Motor neuron (in vitro differentiated cells): ENCODE results near the gene SERPINH1. TPM values are rescaled to one million over a fixed set of nuclear protein-coding genes. Genes with fewer than 3 reads are reported as not detected.
"Not testable (repeated sequence)": the region's sequence is repeated elsewhere in the genome, so short reads cannot be mapped to it uniquely, and the experiment has no call there.

ENCODE experiments used
- ATAC-seq, 8 experiments: fragments of 200-7000 bp; cut with Tn5 transposase; replicated peaks in 6 of 8; 2 replicates each; pipeline ENCODE4 v1.8.0; 2021; ENCODE audit warnings: mild to moderate bottlenecking in 8 of 8, moderate library complexity in 8 of 8
- H3K27ac ChIP-seq, 2 donors: fragments of 250-450 bp; sonication (Bioruptor Pico); 2 replicates each; pipeline ENCODE4 v1.9.0; 2021; ENCODE audit warnings: antibody characterized with exemption in 2 of 2, mild to moderate bottlenecking in 2 of 2, moderate library complexity in 1 of 2
- H3K4me1 ChIP-seq, 2 donors: fragments of 250-450 bp; sonication (Bioruptor Pico); replicated peaks in 1 of 2; 2 replicates each; pipeline ENCODE4 v1.6.1; 2021; ENCODE audit warnings: antibody characterized with exemption in 2 of 2, mild to moderate bottlenecking in 2 of 2, moderate library complexity in 1 of 2
- H3K4me3 ChIP-seq, 5 donors: fragments of 250-450 bp; sonication (Bioruptor Pico); 2 replicates each; pipeline ENCODE4 v1.9.0; 2021; ENCODE audit warnings: antibody characterized with exemption in 5 of 5, mild to moderate bottlenecking in 5 of 5, moderate library complexity in 4 of 5
- WGBS, 10 experiments: fragments of 450-650 bp; shearing (Covaris generic); methylation state at CpG; one replicate each; pipeline ENCODE4 v1.0.0; 2022; 5-methylcytosine and 5-hydroxymethylcytosine counted together
- in situ Hi-C, 9 experiments: fragments of 400-800 bp; cut with MboI; loops; one replicate each; pipeline ENCODE4 v1.15.0; 2021; ENCODE audit warnings: low sequenced_read_pairs in 9 of 9, low pct_unique_long_range_greater_than_20kb in 2 of 9; ENCODE audit not compliant: unreplicated experiment in 9 of 9
- total RNA-seq, 8 experiments: library from RNA; unstranded; fragments of 300-600 nt; gene quantifications; 2 replicates each; pipeline versions ENCODE4 v1.2.3 to v1.2.4, GENCODE V29; 2022

The SERPINH1 gene
- total RNA-seq, 8 experiments from 2014 or later, result 43.0 to 458 (median 107) TPM

DNA sequence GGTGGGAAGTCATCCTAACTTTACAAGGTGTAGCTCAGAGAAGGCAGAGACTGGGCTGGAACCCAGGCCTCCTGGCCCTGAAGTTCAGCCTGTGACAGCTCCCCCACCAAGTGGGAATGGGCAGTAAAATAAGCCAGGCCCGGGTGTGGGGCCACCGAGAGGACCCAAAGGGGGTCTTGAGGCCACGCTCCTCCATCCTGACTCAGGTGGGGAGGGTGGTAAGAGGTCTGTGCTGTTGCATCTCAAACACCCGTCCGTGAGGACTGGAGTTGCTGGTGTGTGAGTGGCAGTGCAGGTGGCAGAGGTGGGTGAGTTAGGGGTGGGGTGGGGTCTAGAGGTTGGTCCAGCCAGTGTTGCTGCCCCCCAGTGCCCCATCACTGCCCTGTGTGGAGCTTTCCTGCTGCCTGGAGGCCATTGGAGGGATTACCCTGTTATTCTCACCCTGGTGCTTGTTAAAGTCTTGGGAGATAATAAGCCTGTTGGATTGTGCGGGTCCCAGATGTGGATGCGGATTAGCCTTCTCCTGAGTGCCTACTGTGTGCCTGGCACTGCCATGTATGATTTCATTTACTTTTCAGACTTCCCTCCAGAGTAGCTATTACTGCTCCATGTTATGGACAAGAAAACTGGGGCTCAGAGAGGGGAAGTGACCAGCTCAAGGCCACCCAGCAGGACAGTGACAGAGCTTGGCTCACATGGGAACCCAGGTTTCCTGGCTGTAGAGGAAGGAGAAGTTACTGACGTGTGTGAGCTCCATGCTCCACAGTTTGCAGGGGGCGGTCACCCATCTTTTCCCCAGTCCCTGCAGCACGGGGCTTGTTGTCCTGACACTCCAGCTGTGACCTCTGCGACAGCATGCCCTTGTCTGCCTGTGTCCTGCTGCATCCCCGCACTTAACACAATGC lies 12.9 kb downstream of the SERPINH1 start:
- Histone ChIP-seq H3K4me1 (peaks cover 7 to 15% of the 10 kb centered on the region in 2 donors), H3K4me3 (no peak overlapping the region), H3K27ac (no peak overlapping the region)
- 29 to 94% (median 76%) methylated on average over 1 to 6 of the region's 12 CpGs; no CpG with 5 or more reads in 4 of the 10 experiments for WGBS, 10 experiments
- in situ Hi-C loops, result no loop called here
- ATAC-seq, result peak in 3 of 8 experiments; percentile 3 to 30 (median 11)

DNA sequence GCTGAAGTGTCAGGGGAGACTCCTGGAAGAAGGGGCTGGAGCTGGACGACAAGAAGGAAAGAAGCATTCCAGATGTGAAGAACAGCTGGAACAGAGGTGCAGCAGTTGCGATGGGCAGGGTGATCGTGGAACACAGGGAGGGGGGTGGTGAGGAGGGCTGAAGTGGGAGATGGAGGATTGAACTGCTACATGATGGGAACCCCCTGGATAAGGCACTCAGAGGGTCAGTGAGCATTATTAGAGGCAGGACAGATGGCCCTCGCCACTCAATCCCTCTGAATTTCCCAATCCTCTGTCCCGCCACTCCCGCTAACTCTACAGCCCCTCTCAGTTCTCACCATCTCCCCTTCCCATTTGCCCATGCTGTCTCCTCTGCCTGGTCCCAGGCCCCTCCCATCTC lies 14.0 kb downstream of the SERPINH1 start:
- 0 to 100% (median 80%) methylated on average over 1 to 3 of the region's 6 CpGs; no CpG with 5 or more reads in 5 of the 10 experiments for WGBS, 10 experiments
- no peak overlapping the region for H3K4me3 ChIP-seq
- in situ Hi-C loops, result no loop called here
- H3K27ac ChIP-seq, result no peak overlapping the region
- ATAC-seq, result no peak
- peaks cover 7 to 15% of the 10 kb centered on the region in 2 donors for H3K4me1 ChIP-seq

DNA sequence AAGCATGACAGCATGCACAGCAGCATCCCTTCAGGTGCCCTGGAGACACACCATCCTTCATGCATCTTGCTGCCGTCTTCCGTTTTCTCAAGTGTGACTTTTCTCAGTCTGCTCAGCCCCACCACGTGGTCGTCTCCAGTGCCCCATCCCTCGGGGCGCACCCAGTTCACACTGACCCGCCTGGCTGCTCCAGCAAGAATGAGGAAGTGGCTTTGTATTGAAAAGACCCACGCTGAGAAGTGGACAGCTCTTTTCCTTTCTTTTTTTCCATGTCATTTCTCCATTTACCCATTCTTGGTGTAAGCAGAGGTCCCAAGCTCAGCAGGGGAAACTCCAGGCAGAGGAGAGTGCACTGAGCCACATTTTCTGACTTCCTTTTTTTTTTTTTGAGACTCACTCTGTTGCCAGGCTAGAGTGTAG lies 14.5 kb downstream of the SERPINH1 start:
- in situ Hi-C loops, result no loop called here
- ATAC-seq, result peak in 7 of 8 experiments; percentile 5 to 57 (median 11)
- WGBS, 10 experiments, result 0 to 65% (median 28%) methylated on average over 1 to 4 of the region's 8 CpGs; no CpG with 5 or more reads in 4 of the 10 experiments

DNA sequence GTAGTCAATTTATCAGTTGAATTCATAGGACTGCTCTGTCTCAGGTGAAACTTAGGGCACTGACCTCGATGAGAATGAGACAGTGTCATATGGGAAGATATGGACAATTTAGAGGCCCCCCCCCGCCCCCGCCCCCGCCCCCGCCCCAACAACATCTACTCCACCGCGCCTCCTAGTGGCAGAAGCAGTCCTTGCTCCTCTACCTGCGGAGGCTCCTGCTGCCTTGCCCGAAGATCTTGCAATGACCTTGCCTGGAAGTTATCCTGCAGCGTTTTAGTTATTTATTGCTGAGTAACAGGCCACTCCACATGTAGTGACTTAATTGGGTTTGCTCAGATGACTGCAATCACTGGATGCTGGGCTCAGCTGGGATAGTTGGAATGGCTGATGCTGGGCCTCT lies 15.2 kb downstream of the SERPINH1 start:
- Histone ChIP-seq H3K4me3 (no peak overlapping the region), H3K27ac (peak overlapping the region; percentile 53 to 59), H3K4me1 (peaks cover 7 to 15% of the 10 kb centered on the region in 2 donors)
- in situ Hi-C loops, result no loop called here
- peak in 6 of 8 experiments; percentile 7 to 87 (median 78) for ATAC-seq
- 0 to 25% (median 20%) methylated on average over 1 to 4 of the region's 10 CpGs; no CpG with 5 or more reads in 5 of the 10 experiments for WGBS, 10 experiments

More for the DNA sequence above, 14.5 kb downstream of the SERPINH1 start:
- H3K4me1 ChIP-seq, result peaks cover 7 to 15% of the 10 kb centered on the region in 2 donors
- no peak overlapping the region for H3K4me3 ChIP-seq
- H3K27ac ChIP-seq, result no peak overlapping the region

DNA sequence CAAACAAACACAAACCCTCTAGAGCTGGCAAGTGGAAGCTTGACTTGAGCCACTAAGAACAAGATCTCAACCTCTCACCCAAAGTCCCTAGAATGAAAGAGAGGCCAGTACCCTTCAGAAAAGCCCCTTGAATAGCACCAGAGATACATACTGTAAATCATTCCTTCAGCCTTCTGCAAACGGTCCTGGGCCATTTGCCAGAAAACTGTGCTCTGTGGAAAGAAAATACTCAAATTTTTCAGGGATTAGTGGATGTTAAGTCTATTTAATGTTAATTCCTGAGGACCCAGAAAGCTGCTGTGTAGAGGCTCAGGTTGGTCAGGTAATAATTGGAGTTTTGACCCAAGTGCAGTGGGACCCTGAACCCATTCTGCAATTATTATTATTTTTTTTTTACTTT lies 16.9 kb downstream of the SERPINH1 start:
- no peak for ATAC-seq
- Histone ChIP-seq H3K4me3 (no peak overlapping the region), H3K27ac (no peak overlapping the region), H3K4me1 (peaks cover 18 to 20% of the 10 kb centered on the region in 2 donors)
- in situ Hi-C loops, result no loop called here
- WGBS, 10 experiments, result 0 to 71% (median 29%) methylated on average over 1 of the region's 1 CpG; no CpG with 5 or more reads in 1 of the 10 experiments

DNA sequence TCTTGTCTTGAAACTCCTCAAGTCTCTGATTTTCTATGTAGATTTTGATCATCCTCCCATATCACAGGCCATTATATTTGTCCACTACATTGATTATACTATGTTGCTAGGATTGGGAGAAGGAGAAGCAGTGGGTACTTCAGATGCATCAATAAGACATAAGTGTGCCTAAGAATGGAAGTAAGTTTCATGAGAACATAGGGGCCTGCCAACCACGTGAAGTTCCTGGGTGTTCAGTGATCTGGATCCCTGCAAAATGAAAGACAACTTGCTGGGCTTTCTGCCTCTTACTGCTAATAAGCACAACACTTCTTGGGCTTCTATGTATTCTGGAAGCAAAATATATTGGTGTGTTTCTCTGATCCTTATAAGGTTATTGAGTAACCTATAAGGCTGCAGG lies 17.8 kb downstream of the SERPINH1 start:
- WGBS, 10 experiments, result 0 to 100% (median 50%) methylated on average over 1 of the region's 1 CpG; no CpG with 5 or more reads in 5 of the 10 experiments
- Histone ChIP-seq H3K4me3 (no peak overlapping the region), H3K4me1 (peaks cover 27 to 29% of the 10 kb centered on the region in 2 donors), H3K27ac (no peak overlapping the region)
- in situ Hi-C loops, result no loop called here
- ATAC-seq, result no peak

DNA sequence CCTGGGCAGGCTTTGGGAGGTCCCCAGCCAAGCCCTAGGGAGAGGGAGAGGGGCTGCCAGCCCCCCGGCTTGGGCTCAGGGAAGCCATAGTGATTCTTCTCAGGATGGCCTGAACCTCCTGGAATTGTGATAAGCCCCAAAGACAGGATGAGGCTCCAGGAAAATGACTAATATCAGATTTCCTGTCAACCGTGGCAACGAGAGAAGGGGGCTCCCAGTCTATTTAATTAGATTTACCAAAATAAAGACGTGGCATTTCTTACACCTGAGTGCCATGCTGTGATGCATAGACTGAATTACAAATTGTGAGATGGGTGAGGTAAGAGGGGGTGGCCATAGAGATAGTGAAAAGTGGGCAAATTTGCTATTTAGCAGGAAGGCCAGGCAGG lies 20.4 kb downstream of the SERPINH1 start:
- WGBS, 10 experiments, result 0 to 83% (median 59%) methylated on average over 1 to 4 of the region's 4 CpGs; no CpG with 5 or more reads in 6 of the 10 experiments
- in situ Hi-C loops, result no loop called here
- Histone ChIP-seq H3K4me1 (peaks cover 20 to 26% of the 10 kb centered on the region in 2 donors), H3K27ac (peak overlapping the region in 1 of 2 donors; percentile 96), H3K4me3 (no peak overlapping the region)
- ATAC-seq, result no peak

DNA sequence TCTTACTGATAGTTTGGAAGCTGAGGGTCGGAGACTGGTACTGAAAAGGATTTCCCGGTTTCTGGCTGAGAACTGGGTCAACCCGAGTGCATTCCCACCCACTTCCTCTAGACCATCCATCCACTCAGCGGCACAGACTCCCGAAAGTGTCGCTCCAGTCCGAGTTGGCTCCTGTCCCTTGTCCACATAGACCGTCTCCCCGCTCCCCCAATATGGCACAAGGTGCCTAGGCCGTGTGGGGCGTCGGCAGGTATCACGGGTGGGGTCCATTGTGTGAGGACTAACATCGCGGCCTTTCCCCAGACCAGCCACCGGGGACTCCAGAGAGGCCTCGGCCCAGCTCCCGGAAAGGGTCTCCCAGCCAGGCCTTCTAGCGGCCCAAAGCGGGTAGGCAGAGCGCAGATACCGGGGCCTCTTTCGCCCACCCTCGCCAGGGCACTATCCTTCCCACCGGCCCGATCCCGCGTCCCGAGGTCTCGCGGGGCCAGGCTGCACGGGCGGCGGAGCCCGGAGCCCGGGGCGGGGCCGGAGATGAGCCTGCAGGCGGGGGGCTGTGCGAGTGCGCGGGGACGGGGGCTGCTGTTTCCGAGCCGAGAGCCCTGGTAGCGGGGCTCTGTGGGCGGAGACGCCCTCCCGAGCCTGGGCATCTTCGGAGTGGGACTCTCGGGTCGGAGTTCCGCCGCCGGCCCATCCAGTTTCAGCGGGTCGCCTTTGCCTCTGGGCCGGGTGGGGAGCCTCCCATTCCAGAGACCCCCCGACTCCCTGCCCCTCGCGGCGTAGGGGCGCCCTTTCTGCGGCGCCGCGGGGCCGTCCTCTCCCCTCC lies 21.1 kb downstream of the SERPINH1 start:
- 0 to 80% (median 48%) methylated on average over 1 to 5 of the region's 68 CpGs; no CpG with 5 or more reads in 4 of the 10 experiments for WGBS, 10 experiments
- in situ Hi-C loops, result no loop called here
- peak overlapping the region; percentile 30 to 62 (median 46) for H3K4me3 ChIP-seq
- peaks cover 18 to 21% of the 10 kb centered on the region in 2 donors for H3K4me1 ChIP-seq
- H3K27ac ChIP-seq, result peak overlapping the region; percentile 92 to 96
- ATAC-seq, result peak; percentile 73 to 92 (median 84)

DNA sequence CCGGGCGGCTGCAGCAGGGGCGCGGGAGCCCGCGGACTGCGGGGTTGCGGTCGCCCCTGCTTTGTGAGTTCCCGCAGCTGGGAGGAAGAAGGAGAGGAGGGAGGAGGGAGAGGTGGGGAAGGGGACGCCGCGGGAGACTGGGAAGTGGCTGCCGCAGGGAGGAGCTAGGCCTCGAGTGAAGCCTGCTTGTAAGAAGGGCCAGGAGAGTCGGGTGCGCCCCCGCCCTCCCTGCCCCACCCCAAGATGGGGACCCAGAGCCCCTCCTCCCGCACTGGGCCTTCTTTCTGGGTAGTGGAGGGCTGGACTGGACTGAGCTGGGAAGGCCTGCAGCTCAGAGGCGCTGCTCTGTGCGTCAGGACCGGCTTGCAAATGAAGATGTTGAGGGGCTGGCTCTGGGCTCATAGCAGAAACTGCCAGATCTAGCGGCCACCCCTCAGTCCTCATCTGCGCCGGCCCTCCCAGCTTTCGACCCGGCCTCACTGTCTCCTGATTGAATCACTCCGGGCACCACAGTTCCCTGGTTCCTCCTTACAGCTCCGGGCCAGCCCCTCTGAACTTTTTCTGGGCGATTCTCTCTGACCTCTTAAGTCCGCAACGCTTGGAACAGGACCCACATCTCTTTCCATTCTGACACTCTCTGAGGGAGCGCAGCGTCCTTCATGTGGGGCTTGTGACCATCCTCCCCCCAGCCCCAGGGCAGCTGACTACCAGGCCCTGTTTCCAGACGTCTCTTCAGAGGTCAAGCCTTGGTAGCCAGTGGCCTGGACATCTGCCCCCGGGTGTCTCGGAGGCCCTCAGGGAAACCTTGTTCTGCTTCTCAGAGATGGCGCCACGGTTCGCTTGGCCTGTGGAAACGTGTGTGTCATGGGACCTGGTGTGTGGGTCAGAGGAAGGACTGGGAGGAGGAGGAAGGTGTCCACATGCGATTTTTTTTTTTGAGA lies 21.9 kb downstream of the SERPINH1 start:
- 44 to 85% (median 54%) methylated on average over 2 to 10 of the region's 42 CpGs; no CpG with 5 or more reads in 4 of the 10 experiments for WGBS, 10 experiments
- peak; percentile 61 to 79 (median 72) for ATAC-seq
- Histone ChIP-seq H3K4me1 (peaks cover 18 to 21% of the 10 kb centered on the region in 2 donors), H3K4me3 (peak overlapping the region; percentile 30 to 62 (median 46)), H3K27ac (peak overlapping the region; percentile 92 to 96)
- in situ Hi-C loops, result no loop called here

DNA sequence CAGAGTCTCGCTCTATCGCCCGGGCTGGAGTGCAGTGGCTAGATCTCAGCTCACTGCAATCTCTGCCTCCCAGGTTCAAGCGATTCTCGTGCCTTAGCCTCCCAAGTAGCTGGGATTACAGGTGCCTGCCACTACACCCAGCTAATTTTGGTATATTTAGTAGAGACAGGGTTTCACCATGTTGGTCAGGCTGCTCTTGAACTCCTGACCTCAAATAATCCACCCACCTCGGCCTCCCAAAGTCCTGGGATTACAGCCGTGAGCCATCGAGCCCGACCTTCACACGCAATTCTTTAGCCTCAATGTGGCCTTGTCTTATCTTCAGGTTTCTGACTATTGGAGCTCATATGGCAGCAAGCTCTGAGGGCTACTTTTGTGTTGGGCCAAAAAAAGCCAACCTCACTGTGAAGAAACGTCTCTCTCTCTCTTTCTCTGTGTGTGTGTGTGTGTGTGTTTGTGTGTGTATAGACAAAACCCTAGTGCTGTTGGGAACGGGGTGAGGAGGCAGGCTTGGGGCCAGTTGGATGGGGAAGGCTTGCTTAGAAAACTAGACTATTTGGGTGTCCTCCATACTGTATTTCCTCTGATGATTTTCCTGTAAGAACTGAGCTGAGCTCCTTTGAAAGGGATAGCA lies 22.7 kb downstream of the SERPINH1 start:
- H3K4me1 ChIP-seq, result peaks cover 18 to 21% of the 10 kb centered on the region in 2 donors
- 84 to 95% (median 90%) methylated on average over 4 to 7 of the region's 12 CpGs; no CpG with 5 or more reads in 4 of the 10 experiments for WGBS, 10 experiments
- ATAC-seq, H3K4me3 ChIP-seq, in situ Hi-C loops: not testable (repeated sequence)
- H3K27ac ChIP-seq, result peak overlapping the region; percentile 92 to 96

DNA sequence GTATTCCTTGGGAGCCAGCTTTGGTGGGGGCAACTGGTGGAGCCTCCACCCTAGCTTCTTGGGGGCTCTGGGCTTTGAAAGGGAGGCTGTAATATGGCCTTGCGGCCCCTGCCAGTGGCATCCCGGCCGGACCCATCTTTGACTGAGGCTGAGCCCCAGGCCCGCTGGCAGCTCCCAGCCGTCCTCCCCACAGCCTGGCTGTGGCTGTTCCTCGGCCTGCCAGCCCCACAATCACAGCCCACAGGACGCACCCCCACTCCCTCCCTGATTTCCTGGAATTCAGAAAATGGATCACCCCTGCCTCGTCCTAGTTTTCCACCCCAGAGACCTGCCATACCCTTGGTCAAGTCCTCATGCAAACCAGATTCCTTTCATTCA lies 23.2 kb downstream of the SERPINH1 start:
- H3K4me1 ChIP-seq, result peaks cover 18 to 21% of the 10 kb centered on the region in 2 donors
- H3K27ac ChIP-seq, result peak overlapping the region in 1 of 2 donors; percentile 96
- no peak overlapping the region for H3K4me3 ChIP-seq
- in situ Hi-C loops, result no loop called here
- WGBS, 10 experiments, result 60 to 100% (median 93%) methylated on average over 1 to 3 of the region's 8 CpGs; no CpG with 5 or more reads in 7 of the 10 experiments
- no peak for ATAC-seq
